Measurements from ENCODE around the gene PTTG1IP.

Gene PTTG1IP

DNA sequence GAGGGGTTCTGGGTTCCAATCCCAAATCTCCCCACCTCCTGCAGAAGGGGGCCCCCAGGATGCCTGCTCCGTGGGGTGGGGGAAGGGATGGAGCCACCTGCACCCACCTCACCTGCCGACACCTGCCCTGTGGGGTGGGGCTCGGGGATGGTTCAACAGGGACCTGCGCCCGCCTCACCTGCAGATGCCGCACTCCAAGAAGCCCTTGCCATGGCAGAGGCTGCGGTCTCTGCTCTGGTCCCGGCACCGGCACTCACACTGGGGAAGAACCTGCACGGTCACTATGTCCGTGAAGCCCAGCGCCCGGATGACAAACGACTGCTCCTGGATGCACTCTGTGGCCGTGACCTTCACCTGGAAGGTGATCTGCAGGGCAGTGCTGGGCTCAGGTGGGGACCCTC is 18.1 kb upstream of the PTTG1IP start:
- Histone ChIP-seq H3K4me3 (ENCODE audit: low read length) (no peak overlapping the region), H3F3A (ENCODE audit: control insufficient read depth, insufficient read depth) (no peaks in the 10 kb centered on the region), H4K20me1 (ENCODE audit: control insufficient read depth, insufficient read depth, low read depth, low read length) (no peaks in the 10 kb centered on the region), H3K27me3 (ENCODE audit: control insufficient read depth, low read length) (peaks cover 11% of the 10 kb centered on the region; the same call in 1 of the 2 replicates), H3K4me2 (ENCODE audit: low read length) (no peak overlapping the region), H3K79me2 (ENCODE audit: control insufficient read depth, low read length) (no peaks in the 10 kb centered on the region), H3K9me3 (ENCODE audit: control insufficient read depth, insufficient read depth, low read length) (no peaks in the 10 kb centered on the region), H3K27ac (ENCODE audit: low read depth, low read length) (no peak overlapping the region), H3K36me3 (ENCODE audit: control insufficient read depth, low read length) (no peaks in the 10 kb centered on the region), H3K9me2 (replicated peaks; ENCODE audit: control insufficient read depth, low read length) (no peaks in the 10 kb centered on the region), H3K4me1 (ENCODE audit: control insufficient read depth, low read length) (no peaks in the 10 kb centered on the region)
- TF ChIP-seq EZH2phosphoT487 (IDR thresholded peaks at IDR 0.05; ENCODE audit: borderline replicate concordance, low read length) (no peak), CTCF (IDR thresholded peaks at IDR 0.05; ENCODE audit: low read depth, low read length, poor library complexity, severe bottlenecking) (no peak)

- no peaks in the 10 kb centered on the region for H3K9me2 ChIP-seq (replicated peaks; ENCODE audit: control insufficient read depth, low read length)
Measured at GRCh38 chr21:44890961-44891541, 17.6 kb upstream of the PTTG1IP start.

DNA sequence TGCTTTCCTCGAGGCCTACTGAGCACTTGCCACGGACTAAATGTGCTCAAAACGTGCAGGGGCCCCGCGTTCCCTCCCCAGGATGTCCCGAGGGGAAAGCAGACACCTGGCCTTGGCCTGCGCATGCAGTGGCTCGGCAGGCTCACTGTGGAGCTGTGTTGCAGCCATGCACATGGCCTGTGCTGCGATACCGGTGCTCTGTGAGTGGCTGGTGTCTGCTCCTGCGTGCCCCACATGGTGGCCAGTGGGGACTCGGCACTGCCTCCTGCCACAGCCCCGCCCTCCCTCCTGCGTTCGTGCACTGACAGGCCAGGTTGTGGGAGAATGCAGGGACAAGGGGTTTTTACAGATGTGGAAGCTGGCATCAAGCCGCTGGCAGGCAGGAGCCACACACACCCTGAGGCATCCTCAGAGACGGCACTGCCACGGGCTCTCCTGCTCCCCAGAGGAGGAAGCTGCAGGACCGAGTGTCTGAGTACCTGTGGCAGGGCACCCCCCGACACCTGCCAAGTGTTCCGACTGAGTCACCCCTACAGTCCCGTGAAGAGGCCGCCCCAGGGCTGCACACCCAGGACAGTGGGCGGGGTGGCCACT is 16.9 kb upstream of the PTTG1IP start:
- no peak overlapping the region for H3K4me3 ChIP-seq (ENCODE audit: low read length)
- TF ChIP-seq EZH2phosphoT487 (IDR thresholded peaks at IDR 0.05; ENCODE audit: borderline replicate concordance, low read length) (no peak), CTCF (IDR thresholded peaks at IDR 0.05; ENCODE audit: low read depth, low read length, poor library complexity, severe bottlenecking) (no peak)
- H3K27ac ChIP-seq (ENCODE audit: low read depth, low read length), result no peak overlapping the region
- no peaks in the 10 kb centered on the region for H3K9me2 ChIP-seq (replicated peaks; ENCODE audit: control insufficient read depth, low read length)
- no peaks in the 10 kb centered on the region for H3K4me1 ChIP-seq (ENCODE audit: control insufficient read depth, low read length)
- no peak overlapping the region for H3K4me2 ChIP-seq (ENCODE audit: low read length)
- no peaks in the 10 kb centered on the region for H4K20me1 ChIP-seq (ENCODE audit: control insufficient read depth, insufficient read depth, low read depth, low read length)
- H3K36me3 ChIP-seq (ENCODE audit: control insufficient read depth, low read length), result no peaks in the 10 kb centered on the region
- no peaks in the 10 kb centered on the region for H3K79me2 ChIP-seq (ENCODE audit: control insufficient read depth, low read length)
- H3K27me3 ChIP-seq (ENCODE audit: control insufficient read depth, low read length), result peaks cover 11% of the 10 kb centered on the region; the same call in 1 of the 2 replicates
- H3F3A ChIP-seq (ENCODE audit: control insufficient read depth, insufficient read depth), result no peaks in the 10 kb centered on the region
- no peaks in the 10 kb centered on the region for H3K9me3 ChIP-seq (ENCODE audit: control insufficient read depth, insufficient read depth, low read length)

More at GRCh38 chr21:44890961-44891541, 17.6 kb upstream of the PTTG1IP start:
- no peaks in the 10 kb centered on the region for H3K36me3 ChIP-seq (ENCODE audit: control insufficient read depth, low read length)
- H4K20me1 ChIP-seq (ENCODE audit: control insufficient read depth, insufficient read depth, low read depth, low read length), result no peaks in the 10 kb centered on the region
- H3K9me3 ChIP-seq (ENCODE audit: control insufficient read depth, insufficient read depth, low read length), result no peaks in the 10 kb centered on the region
- no peaks in the 10 kb centered on the region for H3F3A ChIP-seq (ENCODE audit: control insufficient read depth, insufficient read depth)
- H3K4me3 ChIP-seq (ENCODE audit: low read length), result no peak overlapping the region
- H3K4me2 ChIP-seq (ENCODE audit: low read length), result no peak overlapping the region
- no peak overlapping the region for H3K27ac ChIP-seq (ENCODE audit: low read depth, low read length)
- peaks cover 11% of the 10 kb centered on the region; the same call in 1 of the 2 replicates for H3K27me3 ChIP-seq (ENCODE audit: control insufficient read depth, low read length)
- no peaks in the 10 kb centered on the region for H3K79me2 ChIP-seq (ENCODE audit: control insufficient read depth, low read length)
- TF ChIP-seq EZH2phosphoT487 (IDR thresholded peaks at IDR 0.05; ENCODE audit: borderline replicate concordance, low read length), result no peak
- TF ChIP-seq CTCF (IDR thresholded peaks at IDR 0.05; ENCODE audit: low read depth, low read length, poor library complexity, severe bottlenecking), result no peak
- no peaks in the 10 kb centered on the region for H3K4me1 ChIP-seq (ENCODE audit: control insufficient read depth, low read length)
